Endothelial cell of umbilical vein (primary cell): ENCODE data around the gene NAV2.

Experiments used
- EZH2 ChIP-seq: IDR thresholded peaks from 2 replicates; pipeline ENCODE4 v1.6.1; 2012; ENCODE audit warnings: borderline replicate concordance, low read depth, mild to moderate bottlenecking, moderate library complexity, low read length, inconsistent platforms; ENCODE audit not compliant: severe bottlenecking
- POLR2A ChIP-seq: IDR thresholded peaks from 2 replicates; pipeline ENCODE4 v1.6.1; 2012; ENCODE audit warnings: low read depth, mild to moderate bottlenecking, control low read depth, low read length
- TF ChIP-seq, protein P1 (sequence below), 2 donors: IDR thresholded peaks; 1 replicate in 1 of 2; 2 replicates in 1 of 2; pipeline ENCODE4 v1.5.1; 2011; ENCODE audit warnings: low read length in 2 of 2, mild to moderate bottlenecking in 2 of 2, moderate library complexity in 2 of 2, control low read depth in 1 of 2, inconsistent platforms in 1 of 2, low read depth in 1 of 2; ENCODE audit not compliant: insufficient read depth in 1 of 2; ENCODE audit errors: extremely low read depth in 1 of 2

DNA sequence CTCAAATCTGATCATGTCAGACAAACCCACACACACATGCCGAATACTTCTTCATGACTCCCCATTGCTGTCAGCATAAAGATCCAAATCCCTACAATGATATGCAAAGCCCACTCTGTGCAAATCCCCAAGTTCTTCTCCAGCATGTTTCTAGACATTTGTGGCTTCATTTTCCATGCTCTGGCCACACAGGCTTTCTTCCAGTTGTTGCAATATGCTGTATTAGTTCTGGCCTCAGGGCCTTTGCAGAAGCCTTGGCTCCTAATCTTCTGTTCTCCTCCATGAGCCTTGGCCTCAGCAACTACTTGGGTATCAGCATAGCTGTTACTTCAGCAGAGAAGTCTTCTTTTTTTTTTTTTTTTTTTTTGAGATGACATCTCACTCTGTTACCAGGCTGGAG is 49.6 kb downstream of the NAV2 start:
- TF ChIP-seq, protein P1, sequence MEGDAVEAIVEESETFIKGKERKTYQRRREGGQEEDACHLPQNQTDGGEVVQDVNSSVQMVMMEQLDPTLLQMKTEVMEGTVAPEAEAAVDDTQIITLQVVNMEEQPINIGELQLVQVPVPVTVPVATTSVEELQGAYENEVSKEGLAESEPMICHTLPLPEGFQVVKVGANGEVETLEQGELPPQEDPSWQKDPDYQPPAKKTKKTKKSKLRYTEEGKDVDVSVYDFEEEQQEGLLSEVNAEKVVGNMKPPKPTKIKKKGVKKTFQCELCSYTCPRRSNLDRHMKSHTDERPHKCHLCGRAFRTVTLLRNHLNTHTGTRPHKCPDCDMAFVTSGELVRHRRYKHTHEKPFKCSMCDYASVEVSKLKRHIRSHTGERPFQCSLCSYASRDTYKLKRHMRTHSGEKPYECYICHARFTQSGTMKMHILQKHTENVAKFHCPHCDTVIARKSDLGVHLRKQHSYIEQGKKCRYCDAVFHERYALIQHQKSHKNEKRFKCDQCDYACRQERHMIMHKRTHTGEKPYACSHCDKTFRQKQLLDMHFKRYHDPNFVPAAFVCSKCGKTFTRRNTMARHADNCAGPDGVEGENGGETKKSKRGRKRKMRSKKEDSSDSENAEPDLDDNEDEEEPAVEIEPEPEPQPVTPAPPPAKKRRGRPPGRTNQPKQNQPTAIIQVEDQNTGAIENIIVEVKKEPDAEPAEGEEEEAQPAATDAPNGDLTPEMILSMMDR (IDR thresholded peaks at IDR 0.05; ENCODE audit: extremely low read depth in 1 of 2, insufficient read depth in 1 of 2, low read depth in 1 of 2, low read length in 2 of 2) = no peak
- TF ChIP-seq POLR2A (no peak), EZH2 (no peak)
